ENCODE results near the gene MCF2L.

Gene MCF2L

GRCh38 chr13:112982281-112983041, 13.4 kb downstream of the MCF2L start:
- DNase-seq: no peak

GRCh38 chr13:112983042-112983305, 14.0 kb downstream of the MCF2L start:
- DNase-seq: no peak

- DNase-seq: no peak
Measured at GRCh38 chr13:112983428-112984196, 14.6 kb downstream of the MCF2L start.

- no peak for DNase-seq
Measured at GRCh38 chr13:112984501-112984900, 15.5 kb downstream of the MCF2L start.

- DNase-seq: no peak
Measured at GRCh38 chr13:112984954-112985802, 16.2 kb downstream of the MCF2L start.

- DNase-seq: no peak
Measured at GRCh38 chr13:112985803-112986408, 16.9 kb downstream of the MCF2L start.

GRCh38 chr13:112986470-112986869, 17.5 kb downstream of the MCF2L start:
- no peak for DNase-seq

GRCh38 chr13:112986946-112987681, 18.1 kb downstream of the MCF2L start:
- DNase-seq: no peak

- no peak for DNase-seq
Measured at GRCh38 chr13:112987682-112988024, 18.6 kb downstream of the MCF2L start.

- DNase-seq: no peak
Measured at GRCh38 chr13:112990783-112991182, 21.8 kb downstream of the MCF2L start.

GRCh38 chr13:112991609-112992008, 22.6 kb downstream of the MCF2L start:
- DNase-seq: no peak

- no peak for DNase-seq
Measured at GRCh38 chr13:112992931-112993680, 24.1 kb downstream of the MCF2L start.

- DNase-seq: no peak
Measured at GRCh38 chr13:112994084-112994780, 25.2 kb downstream of the MCF2L start.

GRCh38 chr13:112994781-112995355, 25.9 kb downstream of the MCF2L start:
- no peak for DNase-seq

GRCh38 chr13:112995395-112996191, 26.6 kb downstream of the MCF2L start:
- no peak for DNase-seq

GRCh38 chr13:112996671-112997091, 27.7 kb downstream of the MCF2L start:
- no peak for DNase-seq

- DNase-seq: no peak
Measured at GRCh38 chr13:112997188-112998130, 28.4 kb downstream of the MCF2L start.

GRCh38 chr13:112998521-112999280, 29.7 kb downstream of the MCF2L start:
- DNase-seq: no peak
